HG02623 (cell line): ENCODE measurements around the gene RBX1.
"Not testable (repeated sequence)": the region's sequence is repeated elsewhere in the genome, so short reads cannot be mapped to it uniquely, and the experiment has no call there.

Source experiments
- ATAC-seq: cut with Tn5 transposase; IDR thresholded peaks from one replicate; pipeline ENCODE4 v1.9.1; 2021; ENCODE audit warnings: moderate library complexity; ENCODE audit not compliant: unreplicated experiment

RBX1 gene

GRCh38 chr22:40950962-40951794 is at the start of gene RBX1:
Gene RBX1 (plus strand): TSS chr22:40951378. CDS start chr22:40951399, 21 bp downstream.
- peak; percentile 70 for ATAC-seq

GRCh38 chr22:40904101-40904500 is 47.1 kb upstream of the RBX1 start:
- ATAC-seq: no peak

- ATAC-seq: no peak
Observed at GRCh38 chr22:40908895-40909294, 42.3 kb upstream of the RBX1 start.

GRCh38 chr22:40911772-40912171 is 39.4 kb upstream of the RBX1 start:
- ATAC-seq: no peak

GRCh38 chr22:40912987-40913386 is 38.2 kb upstream of the RBX1 start:
- ATAC-seq: not testable (repeated sequence)

- no peak for ATAC-seq
Observed at GRCh38 chr22:40919446-40919845, 31.7 kb upstream of the RBX1 start.

- no peak for ATAC-seq
Observed at GRCh38 chr22:40920526-40920925, 30.7 kb upstream of the RBX1 start.

- no peak for ATAC-seq
Observed at GRCh38 chr22:40922484-40923303, 28.5 kb upstream of the RBX1 start.

- no peak for ATAC-seq
Observed at GRCh38 chr22:40928657-40929056, 22.5 kb upstream of the RBX1 start.

- no peak for ATAC-seq
Observed at GRCh38 chr22:40932396-40932795, 18.8 kb upstream of the RBX1 start.

GRCh38 chr22:40939202-40939601 is 12.0 kb upstream of the RBX1 start:
- no peak for ATAC-seq

GRCh38 chr22:40951795-40952605 is 822 bp downstream of the RBX1 start:
- ATAC-seq: no peak

GRCh38 chr22:40953471-40953870 is 2.3 kb downstream of the RBX1 start:
- ATAC-seq: no peak

GRCh38 chr22:40954113-40954512 is 2.9 kb downstream of the RBX1 start:
- ATAC-seq: no peak

GRCh38 chr22:40955571-40955970 is 4.4 kb downstream of the RBX1 start:
- no peak for ATAC-seq

GRCh38 chr22:40957601-40958000 is 6.4 kb downstream of the RBX1 start:
- no peak for ATAC-seq

GRCh38 chr22:40958299-40958698 is 7.1 kb downstream of the RBX1 start:
- no peak for ATAC-seq

GRCh38 chr22:40960145-40960544 is 9.0 kb downstream of the RBX1 start:
- ATAC-seq: no peak

- ATAC-seq: no peak
Observed at GRCh38 chr22:40965936-40966725, 15.0 kb downstream of the RBX1 start.

- ATAC-seq: no peak
Observed at GRCh38 chr22:40966726-40967085, 15.5 kb downstream of the RBX1 start.
